Stimulated activated CD8-positive, alpha-beta memory T cell treated with anti-CD3 and anti-CD28 coated beads, Interleukin-7, amount 100 ng/mL, for 1 hour (primary cell): Measurements from ENCODE around the gene CHMP4B.

Experiments
- DNase-seq, 2 donors: peaks; one replicate each; pipeline ENCODE4 v3.0.0-alpha.2; 2020; ENCODE audit warnings: low read depth in 2 of 2

The CHMP4B gene

DNA sequence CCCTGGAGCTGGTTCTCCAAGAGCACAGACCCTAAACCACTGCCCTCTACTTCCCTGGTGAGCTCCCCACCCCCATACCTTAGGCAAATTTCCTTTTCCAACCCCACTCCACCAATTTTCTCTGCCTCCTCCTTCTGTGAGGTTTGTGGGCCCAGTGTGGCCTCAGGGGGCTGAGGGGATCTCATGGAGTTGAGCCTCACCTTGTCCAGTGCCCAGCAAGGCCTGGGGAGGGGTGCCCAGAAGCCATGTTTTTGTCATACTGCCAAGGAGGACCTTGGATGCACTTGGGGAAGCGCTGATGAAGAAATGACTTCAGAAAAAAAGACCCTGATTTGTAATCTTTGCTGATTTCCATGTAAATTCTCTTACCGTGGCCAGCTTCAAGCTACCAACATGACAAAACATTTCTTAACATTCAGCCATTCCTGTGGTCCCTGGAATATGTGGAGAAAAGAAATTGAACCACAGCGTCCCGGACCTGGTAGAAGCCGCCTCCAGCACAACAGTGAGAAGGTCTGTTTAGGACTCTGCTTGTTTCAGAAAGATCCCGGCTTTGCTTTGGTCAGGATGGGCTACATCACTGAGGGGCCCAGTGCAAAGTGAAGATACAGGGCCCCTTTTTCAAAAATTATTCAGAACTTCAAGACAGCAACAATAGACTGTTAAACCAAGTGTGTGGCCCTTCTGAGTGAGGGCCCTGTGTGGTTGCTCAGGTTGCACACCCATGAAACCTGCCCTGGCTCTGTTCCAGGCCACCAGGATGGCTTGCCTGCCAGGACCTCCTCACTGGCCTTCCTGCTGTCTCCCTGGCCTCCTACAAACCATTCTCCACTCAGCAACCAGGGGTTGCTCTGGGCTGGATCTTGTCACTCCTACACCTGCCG lies 52.5 kb downstream of the CHMP4B start:
- no peak for DNase-seq

DNA sequence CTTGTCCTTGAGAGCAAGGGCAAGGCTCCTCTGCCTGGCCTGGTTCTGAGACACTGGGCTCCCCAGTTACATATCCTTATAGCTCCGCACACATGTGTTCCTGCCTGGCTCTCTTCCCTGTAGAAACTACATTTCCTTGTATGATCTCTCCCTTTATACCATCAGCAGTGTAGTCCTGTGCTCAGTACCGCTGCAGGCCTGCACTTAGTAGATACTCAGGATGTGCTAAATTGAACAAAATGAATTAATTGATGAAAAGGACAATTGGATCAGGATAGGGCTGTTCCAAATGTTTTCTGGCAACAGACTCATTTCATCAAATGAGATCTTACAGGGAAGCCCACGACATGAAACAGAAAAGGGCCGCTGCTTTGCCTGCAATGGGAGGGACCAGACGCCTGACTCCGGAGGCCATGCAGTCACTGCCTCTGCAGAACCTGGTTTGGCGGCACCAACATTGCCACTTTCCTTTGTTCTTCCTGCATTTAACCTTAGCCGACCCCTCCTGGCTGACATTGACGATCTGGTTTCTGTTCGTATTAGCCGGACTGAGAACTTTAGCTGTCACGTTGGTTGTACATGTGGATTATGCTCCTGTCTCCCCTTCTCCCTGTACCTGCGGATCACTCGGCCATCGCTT lies 53.3 kb downstream of the CHMP4B start:
- no peak for DNase-seq

DNA sequence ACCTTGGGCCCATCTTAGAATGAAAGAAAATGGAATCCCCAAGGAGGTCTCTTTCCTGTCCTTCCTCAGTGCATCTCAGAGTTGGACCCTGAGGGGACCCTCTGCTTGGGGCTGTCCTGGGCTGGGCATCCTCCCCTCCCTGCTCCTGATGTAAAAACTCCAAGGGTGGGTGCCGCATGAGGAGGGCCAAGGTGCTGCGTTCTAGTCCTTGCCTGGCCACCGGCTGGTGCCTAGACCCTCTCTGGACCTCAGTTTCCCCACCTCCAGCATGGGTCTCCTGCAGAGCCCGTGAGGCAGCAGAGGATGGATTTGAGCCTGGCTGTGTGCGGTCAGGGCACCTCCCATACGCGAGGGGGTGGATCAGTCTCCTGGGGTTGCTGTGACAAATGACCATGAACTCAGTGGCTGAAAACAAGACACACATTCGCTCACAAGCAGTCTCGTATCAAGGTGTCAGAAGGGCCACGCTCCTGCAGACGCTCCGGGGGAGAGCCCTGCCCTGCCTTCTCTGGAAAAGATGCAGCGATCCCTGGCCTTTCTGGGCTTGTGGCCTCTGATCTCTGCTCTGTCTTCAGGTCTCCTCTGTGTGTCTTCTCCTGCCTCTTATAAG lies 54.7 kb downstream of the CHMP4B start:
- no peak for DNase-seq

DNA sequence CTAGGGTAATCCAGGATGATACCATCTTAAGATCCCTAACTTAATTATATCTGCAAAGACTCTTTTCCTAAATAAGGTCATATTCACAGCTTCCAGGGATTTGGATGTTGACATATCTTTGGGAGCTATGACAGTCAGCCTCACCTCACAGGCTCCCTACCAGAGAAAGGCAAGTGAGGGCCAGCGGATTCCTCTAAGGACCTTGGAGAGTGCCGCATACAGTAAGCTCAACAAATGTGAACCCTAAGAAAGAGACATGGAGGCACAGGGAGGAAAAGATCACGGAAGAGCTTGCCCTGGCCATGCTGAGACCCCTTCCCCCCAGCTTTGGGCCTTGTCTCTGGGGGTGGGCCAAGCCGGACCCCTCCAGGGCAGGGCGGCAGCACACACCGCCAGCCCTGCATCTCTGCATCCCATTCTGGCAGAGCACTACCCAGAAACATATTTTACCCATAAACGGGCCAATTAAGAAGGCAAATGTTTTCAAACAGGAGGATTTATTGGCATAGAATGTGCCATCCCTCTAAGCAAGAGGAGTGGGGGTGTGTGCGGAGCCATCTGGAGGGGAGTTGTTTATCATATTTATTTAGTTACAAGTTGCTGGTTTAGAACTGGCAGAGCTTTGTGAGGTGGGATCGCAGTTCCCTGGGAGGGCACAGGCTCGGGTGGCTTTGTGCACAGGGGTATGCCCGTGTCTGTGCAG lies 55.4 kb downstream of the CHMP4B start:
- no peak for DNase-seq

DNA sequence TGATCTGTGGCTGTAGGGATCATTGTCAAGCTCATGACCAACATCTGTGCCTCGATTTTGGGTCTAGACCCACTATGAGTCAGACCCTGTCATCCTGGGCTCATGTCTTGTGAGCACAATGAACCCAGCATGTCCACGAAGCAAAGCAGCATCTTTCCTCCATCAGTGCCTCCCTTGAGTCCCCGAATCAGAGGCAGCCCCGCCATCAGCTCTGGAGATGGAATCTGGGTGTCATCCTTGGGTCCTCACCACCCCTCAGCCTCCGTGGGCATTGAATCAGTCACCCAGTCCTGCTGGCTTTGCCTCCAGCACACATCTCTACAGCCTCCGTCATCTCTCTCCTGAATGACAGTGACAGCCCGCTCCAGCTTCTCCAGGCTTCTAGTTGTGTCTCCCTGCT lies 56.9 kb downstream of the CHMP4B start:
- no peak for DNase-seq

DNA sequence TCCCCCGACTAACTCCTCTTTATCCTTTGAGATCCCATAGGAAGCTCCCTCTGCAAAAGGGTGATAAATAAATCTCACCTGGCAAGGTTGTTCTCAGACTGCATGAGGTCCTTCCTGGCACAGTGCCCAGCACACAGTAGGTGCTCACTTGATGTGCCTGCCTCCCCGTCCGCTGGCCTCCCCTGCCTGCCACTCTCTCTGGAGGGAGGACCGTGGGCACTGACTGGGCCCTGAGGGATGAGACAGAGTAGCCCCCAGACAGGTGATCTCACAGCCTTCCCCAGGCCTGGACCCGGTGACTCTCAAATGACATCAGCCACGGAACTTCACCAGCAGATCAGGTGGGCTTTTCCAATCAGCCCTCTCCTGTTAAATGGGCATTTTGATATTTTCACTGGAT lies 57.4 kb downstream of the CHMP4B start:
- DNase-seq: no peak

DNA sequence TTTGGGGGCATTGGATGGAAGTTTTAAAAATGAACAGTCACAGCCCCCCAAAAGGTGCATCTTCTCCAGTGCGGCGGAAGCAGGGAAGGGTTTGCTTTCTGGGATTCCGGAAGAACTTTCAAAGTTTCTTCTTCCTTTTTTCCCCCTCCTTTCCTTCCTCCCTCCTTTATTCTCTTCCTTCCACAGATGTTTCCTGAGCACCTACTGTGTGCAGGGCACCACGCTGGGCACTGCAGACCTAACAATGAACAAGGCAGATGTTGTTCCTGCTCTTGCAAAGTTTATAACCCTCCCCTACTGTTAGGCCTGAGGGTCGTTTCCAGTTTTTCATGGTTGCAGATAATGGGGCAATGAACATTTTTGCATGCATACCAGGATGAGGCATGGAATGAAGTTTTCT lies 58.1 kb downstream of the CHMP4B start:
- no peak for DNase-seq

DNA sequence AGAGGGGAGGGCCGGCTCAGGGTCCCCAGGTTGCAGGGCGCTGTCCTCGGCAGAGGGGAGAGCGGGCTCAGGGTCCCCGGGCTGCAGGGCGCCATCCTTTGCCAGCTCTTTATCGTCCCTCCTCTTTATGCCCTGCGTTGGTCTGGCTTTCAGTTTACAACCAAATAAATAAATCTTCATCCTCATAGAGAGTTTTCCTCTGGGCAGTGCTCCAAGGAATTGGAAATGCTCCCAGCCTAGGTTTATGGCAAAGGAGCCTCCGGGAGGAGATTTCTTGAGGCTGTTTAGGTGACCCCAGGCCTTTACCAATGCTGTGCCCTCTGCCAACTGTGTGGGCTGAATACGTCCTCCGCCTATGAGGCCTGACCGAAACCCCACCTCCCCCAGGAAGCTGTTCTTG lies 60.2 kb downstream of the CHMP4B start:
- DNase-seq: no peak

DNA sequence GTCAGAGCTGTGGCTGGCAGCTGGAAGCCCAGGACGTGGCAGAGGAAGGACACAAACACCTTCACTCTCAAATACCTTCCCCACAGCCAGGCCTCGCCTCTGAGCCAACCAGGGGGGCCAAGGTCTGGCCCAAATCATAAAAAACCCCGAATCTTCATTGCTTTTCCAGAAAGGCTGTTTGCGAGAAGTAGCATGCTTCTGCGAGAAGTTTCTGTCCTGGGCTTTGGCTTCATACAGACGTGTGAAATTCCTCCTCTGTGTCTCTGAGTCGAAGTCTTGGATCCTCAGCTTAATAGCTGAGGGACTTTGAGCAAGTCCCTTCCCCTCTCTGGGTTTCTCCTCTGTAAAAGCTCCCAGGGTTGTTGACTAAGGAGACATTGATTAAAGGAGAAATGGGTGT lies 63.0 kb downstream of the CHMP4B start:
- no peak for DNase-seq

DNA sequence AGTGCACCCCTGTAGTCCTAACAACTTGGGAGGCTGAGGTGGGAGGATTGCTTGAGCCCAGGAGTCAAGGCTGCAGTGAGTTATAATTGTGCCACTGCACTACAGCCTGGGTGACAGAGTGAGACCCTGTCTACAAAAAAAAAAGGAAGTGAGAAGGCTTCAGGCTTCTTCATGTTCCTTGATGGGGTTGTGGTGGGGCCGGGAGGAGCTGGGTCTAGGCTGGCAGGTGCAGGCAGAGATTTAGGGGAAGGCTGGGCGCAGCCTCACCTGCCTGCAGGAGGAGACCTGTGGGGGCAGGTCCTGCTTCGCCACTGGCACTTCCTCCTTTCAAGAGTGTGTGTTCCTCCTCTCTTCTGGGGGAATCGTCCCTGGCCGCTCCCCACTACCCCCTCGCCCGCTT lies 63.9 kb downstream of the CHMP4B start:
- no peak for DNase-seq

DNA sequence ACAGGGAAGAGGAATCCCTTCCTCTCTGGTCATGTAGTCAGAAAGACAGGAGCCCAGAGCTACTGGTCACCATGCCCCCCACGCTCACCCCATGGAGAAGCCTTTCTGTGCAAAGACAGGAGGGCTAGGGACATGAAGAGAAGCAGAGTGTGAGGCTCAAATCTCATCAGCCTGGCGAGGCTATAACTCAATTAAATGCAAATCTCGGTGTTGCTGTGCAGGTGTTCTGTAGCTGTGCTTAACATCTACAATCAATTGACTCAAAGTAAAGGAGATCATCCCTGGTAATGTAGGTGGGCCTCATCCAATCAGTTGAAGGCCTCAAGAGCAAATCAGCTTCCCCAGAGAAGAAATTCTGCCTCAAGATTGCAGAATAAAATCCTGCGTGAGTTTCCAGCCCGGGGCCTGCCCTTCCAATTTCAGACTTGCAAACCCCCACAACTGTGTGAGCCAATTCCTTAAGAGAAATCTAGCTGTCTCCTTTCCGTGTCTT lies 64.4 kb downstream of the CHMP4B start:
- no peak for DNase-seq

DNA sequence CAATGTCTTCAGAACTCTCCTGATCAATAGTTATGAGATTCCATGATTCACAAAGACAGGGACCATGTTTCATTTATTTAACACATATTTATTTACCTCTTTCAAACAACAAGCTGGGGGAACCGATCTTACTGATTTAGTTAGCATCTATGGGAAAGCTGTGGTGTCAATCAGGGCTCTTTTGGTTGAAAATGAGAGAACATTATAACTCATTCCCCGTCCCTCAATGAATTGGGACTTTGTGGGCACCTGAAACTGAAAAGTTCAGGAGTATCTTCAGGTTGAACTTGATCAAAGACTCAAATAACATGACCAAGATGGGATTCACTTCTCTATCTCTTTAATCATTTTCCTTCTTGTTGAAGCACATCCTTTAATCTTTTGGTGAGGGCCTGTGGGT lies 67.4 kb downstream of the CHMP4B start:
- no peak for DNase-seq

DNA sequence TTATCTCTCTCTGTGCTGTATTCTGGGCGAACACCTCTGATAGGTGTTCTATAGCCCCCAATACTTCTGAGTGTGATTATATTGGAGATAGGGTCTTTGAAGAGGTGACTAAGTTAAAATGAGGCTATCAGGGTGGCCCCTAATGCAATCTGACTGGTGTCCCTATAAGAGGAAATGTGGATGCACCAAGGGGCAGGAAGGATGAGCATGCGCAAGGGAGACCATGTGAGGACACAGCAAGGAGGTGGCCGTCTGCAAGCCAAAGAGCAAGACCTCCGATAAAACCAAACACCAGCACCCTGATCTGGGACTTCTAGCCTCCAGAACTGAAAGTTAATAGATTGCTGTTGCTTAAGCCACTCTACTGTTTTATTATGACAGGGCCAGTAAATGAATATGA lies 69.2 kb downstream of the CHMP4B start:
- no peak for DNase-seq

DNA sequence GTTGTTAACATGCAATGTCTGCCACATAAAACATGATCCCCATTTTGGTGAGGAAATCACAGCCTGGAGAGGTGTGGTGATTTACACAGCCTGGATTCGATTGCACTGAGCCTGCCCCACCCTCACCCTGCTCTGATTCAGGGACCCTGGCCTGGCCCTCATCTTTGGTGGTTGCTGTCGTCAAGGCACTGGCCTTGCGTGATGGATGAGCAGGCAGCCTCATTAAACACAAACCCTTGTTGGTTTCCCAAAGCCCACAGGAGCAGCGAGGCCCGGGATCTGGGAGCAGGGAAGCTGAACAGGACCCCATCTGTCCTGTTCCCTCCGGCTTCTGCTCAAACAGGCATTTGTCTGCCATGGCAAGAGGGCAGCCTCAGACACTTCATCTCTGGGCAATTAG lies 70.8 kb downstream of the CHMP4B start:
- DNase-seq: no peak

DNA sequence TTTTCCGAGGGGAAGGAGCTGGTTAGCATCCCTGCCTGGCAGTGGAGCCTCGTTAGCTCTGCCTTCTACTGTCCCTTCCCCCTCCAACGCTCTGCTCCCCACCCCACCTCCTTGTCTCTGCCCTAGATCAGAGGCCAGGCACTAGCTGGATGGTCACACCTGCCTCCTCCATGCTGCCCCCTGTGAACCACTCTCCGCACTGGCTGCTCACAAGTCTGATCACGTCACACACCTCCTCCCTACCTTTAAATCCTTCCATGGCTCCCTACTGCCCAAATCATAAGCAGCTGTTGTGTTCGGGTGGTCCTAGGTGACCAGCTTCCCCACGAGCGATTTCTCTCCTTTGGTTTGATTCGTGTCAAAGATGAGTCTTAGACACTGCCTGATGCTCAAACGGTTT lies 71.3 kb downstream of the CHMP4B start:
- DNase-seq: no peak

DNA sequence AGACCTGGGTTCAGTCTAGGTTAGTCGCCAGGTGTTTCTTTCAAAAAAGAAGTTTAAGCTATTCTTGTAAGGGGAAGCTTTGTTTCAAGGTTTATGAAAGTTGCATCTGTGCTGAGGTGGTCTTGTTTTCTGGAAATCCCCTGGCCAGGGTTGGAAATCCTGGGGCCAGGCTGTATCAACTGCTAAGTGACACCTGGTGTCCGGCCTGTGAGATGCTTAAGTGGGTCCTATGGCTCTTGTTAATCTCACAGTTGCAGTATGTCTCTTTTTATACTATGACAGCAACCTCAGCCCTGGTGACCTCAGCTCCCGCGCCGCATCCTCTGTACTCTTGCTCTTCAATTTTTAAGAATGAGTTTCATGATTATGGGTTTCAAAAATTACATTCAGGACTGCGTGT lies 72.0 kb downstream of the CHMP4B start:
- DNase-seq: no peak

DNA sequence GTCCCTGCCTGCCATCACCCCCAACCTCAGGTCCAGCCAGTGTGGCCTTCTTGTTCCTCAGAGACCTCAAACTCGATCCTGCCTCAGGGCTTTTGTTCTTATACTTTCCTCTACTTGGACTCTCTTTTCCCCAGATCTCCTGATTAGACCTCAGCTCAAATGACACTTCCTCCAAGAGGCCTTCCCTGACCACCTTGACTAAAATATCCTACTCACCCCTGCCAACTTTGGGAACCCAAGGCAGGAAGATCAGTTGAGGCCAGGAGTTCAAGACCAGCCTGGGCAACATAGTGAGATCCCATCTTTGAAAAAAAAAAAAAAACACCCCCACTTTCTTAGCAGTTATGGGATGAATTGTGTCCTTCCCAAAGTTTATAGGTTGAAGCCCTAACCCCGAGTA lies 73.5 kb downstream of the CHMP4B start:
- DNase-seq: no peak

DNA sequence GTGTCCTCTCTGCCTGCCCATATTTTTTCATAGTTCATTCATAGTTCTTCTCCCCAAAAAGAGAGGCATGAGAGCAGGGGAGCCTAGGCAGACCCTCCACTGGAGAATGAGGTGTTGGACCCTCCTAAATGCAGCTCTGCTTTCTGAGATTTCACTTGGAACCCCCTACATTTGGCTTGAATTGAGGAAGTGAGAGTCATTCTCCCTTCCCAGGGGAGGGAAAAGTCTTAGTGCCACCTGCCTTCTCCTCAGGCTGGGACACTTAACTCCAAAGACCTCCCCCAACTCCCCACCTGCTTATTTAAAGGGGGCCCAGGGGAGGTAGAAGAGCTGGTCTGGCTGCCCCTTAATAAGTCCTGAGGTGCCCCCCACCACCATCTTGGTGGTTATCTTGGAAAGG lies 78.2 kb downstream of the CHMP4B start:
- no peak for DNase-seq

DNA sequence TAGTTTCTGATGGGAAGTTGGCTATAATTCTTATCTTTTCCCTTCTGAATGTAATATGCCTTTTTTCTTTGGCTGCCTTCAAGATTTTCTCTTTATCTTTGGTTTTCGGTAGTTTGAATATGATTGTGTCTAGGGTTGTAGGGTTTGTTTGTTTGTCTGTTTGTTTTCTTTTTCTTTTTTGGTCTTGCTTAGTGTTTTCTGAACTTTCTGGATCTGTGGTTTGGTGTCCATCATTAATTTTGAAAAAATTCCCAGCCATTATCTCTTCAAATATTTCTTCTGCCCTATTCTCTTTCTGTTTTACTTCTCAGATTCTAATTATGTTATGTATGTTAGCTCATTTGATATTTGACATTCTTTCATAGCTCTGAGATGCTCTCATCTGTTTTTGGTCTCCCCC lies 79.4 kb downstream of the CHMP4B start:
- DNase-seq: no peak

DNA sequence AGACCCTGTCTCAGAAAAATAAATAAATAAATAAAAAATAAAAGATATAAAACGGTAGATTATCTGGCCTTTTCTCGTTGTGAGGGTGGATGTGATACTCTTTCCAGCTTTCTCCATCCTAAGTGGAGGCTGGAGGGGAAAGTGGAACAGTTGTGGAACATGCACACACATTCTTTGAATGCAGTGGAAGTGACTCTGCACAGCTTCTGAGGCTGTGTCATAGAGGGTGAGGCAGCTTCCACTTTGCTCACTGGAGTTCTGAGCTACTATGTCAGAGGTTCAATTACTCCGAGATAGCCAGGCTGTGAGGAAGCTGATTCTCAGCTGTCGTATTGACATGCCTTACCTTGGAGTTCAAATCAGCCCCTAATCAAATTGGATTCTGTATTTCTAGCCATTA lies 82.2 kb downstream of the CHMP4B start:
- no peak for DNase-seq

DNA sequence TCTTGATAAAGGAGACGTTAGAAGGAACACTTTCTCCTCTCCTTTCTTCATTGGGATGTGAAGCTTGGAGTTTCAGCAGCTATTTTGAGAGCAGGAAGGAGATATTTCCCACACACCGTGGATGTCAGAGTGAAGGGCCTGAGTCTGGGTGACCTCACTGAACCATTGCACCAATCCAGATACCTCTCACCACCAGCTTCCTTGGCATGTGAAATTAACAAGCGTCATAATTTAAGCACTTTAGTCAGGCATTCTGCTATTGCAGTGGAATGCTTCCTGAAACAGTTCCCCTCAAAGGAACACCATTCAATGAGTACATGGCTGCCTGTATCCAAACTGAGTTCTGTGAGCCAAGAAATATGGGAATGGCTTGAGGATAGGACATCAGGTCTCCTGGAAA lies 83.7 kb downstream of the CHMP4B start:
- no peak for DNase-seq

DNA sequence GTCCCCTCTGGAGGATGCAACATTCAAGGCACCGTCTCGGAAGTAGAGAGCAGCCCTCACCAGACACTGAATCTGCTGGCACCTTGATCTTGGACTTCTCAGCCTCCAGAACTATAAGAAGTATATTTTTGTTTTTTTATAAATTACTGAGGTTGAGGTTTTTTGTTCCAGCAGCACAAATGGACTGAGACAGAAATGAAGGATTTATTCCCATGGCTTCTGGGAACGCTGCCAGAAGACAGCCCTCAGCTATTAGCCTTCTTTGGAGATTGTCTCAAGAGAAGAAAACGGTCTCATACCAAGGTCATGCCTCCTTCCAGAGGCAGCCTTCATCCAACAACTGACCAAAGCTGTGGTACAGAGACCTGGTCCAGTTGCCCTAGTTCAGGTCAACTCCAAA lies 85.4 kb downstream of the CHMP4B start:
- DNase-seq: no peak
